PFSK-1 (cell line): ENCODE data around the gene PLSCR1.

Source experiments
- FOXP2 ChIP-seq: optimal IDR thresholded peaks from 2 replicates; pipeline ENCODE3; 2011; ENCODE audit warnings: borderline replicate concordance, control low read depth, inconsistent platforms; ENCODE audit not compliant: insufficient read depth; ENCODE audit errors: extremely low read length, extremely low read depth
- POLR2AphosphoS5 ChIP-seq: IDR thresholded peaks from 2 replicates; pipeline ENCODE4 v1.6.1; 2012; ENCODE audit warnings: low read depth, mild to moderate bottlenecking, control low read depth, low read length, moderate library complexity
- SIN3A ChIP-seq: IDR thresholded peaks from 2 replicates; pipeline ENCODE4 v1.6.1; 2012; ENCODE audit warnings: mild to moderate bottlenecking, low read length, moderate library complexity, borderline replicate concordance; ENCODE audit not compliant: insufficient read depth
- TAF1 ChIP-seq: IDR thresholded peaks from 2 replicates; pipeline ENCODE4 v1.6.1; 2012; ENCODE audit warnings: low read length, control low read depth, borderline replicate concordance; ENCODE audit not compliant: insufficient read depth
- TF ChIP-seq, protein P1 (sequence below), 2 experiments: IDR thresholded peaks; 2 replicates each; pipeline versions ENCODE4 v1.6.1 to v1.8.0; 2011 to 2012; ENCODE audit warnings: low read depth in 2 of 2, low read length in 2 of 2, control low read depth in 1 of 2, inconsistent platforms in 1 of 2, mild to moderate bottlenecking in 1 of 2, moderate library complexity in 1 of 2; ENCODE audit not compliant: insufficient read depth in 1 of 2

Gene PLSCR1

DNA sequence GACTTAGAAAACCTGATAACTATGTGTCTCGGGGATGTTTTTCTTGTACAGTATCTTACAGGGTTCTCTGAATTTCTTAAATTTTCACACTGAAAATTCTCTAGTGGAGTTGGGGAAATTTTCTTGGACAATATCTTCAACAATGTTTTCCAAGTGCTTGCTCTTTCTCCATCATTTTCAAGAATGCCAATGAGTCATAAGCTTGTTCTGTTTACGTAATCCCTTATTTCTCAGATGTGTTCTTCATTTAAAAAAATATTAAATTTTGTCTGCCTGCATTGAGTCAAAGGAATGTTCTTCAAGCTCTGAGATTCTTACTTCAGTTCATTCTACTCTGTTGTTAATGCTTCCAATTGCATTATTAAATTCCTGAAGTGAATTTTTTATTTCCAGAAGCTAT, 53.1 kb downstream of the PLSCR1 start:
- TF ChIP-seq TAF1, result no peak
- TF ChIP-seq FOXP2, result no peak
- TF ChIP-seq, protein P1, sequence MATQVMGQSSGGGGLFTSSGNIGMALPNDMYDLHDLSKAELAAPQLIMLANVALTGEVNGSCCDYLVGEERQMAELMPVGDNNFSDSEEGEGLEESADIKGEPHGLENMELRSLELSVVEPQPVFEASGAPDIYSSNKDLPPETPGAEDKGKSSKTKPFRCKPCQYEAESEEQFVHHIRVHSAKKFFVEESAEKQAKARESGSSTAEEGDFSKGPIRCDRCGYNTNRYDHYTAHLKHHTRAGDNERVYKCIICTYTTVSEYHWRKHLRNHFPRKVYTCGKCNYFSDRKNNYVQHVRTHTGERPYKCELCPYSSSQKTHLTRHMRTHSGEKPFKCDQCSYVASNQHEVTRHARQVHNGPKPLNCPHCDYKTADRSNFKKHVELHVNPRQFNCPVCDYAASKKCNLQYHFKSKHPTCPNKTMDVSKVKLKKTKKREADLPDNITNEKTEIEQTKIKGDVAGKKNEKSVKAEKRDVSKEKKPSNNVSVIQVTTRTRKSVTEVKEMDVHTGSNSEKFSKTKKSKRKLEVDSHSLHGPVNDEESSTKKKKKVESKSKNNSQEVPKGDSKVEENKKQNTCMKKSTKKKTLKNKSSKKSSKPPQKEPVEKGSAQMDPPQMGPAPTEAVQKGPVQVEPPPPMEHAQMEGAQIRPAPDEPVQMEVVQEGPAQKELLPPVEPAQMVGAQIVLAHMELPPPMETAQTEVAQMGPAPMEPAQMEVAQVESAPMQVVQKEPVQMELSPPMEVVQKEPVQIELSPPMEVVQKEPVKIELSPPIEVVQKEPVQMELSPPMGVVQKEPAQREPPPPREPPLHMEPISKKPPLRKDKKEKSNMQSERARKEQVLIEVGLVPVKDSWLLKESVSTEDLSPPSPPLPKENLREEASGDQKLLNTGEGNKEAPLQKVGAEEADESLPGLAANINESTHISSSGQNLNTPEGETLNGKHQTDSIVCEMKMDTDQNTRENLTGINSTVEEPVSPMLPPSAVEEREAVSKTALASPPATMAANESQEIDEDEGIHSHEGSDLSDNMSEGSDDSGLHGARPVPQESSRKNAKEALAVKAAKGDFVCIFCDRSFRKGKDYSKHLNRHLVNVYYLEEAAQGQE (IDR thresholded peaks at IDR 0.05; ENCODE audit: insufficient read depth in 1 of 2, low read depth in 2 of 2, low read length in 2 of 2), result no peak
- no peak for TF ChIP-seq SIN3A
- TF ChIP-seq POLR2AphosphoS5, result no peak

DNA sequence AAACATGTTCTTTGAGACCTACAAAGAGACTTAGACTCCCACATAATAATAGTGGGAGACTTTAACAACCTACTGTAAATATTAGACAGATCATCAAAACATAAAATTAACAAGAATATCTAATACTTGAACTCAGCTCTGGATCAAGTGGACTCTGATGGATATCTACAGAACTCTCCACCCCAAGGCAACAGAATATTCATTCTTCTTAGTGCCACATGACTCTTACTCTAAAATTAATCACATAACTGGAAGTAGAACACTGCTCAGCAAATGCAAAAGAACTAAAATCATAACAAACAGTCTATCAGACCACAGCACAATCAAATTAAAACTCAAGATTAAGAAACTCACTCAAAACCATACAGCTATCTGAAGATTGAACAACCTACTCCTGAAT, 59.1 kb downstream of the PLSCR1 start:
- no peak for TF ChIP-seq TAF1
- TF ChIP-seq, protein P1 (IDR thresholded peaks at IDR 0.05; ENCODE audit: insufficient read depth in 1 of 2, low read depth in 2 of 2, low read length in 2 of 2), result no peak
- no peak for TF ChIP-seq POLR2AphosphoS5
- no peak for TF ChIP-seq SIN3A
- TF ChIP-seq FOXP2, result no peak

DNA sequence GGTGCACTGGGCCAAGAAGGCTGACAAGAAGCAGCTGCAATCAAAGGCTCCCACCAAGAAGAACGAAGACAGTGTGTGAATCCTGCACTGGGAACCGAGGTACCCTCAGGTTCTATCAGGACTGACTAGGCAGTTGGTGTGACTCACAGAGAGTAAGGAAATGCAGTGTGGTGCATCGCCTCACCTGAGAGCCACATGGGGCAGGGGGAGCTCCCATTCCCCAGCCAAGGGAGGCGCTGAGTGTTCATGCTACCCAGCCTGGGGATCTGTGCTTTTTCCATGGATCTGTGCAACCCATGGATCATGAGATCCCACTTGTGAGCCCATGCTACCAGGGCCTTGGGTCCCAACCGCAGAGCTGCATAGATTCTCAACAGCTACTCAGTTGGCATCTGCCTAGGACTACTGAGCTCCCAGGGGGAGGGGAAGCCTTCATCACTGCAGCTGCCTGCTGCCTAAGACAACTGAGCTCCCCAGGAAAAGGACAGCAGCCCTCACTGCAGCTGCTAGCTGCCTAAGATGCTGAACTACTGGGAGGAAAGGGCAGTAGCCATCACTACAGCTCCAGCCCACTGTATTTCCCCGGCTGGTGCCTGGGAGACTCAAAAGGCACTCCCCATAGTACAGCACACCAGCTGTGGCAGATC, 68.2 kb downstream of the PLSCR1 start:
- TF ChIP-seq SIN3A, result no peak

DNA sequence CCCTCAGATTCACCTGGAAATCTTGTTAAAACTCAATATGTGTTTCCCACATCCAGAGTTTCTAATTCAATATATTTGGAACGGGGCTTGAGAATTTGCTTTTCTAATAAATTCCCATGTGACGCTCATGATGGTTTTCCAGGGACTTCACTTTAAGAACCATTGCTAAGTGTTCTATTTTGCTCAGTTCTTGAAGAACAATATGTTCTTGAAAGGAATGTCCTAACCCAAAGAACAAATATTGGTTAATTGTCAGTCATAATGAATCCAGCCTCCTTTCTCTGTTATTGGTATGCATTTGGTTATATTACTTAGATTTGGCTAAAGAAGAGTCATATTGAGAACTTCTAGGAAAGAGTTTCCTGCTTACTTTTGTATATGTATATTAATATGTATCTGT, 70.7 kb downstream of the PLSCR1 start:
- TF ChIP-seq POLR2AphosphoS5, result no peak
- TF ChIP-seq SIN3A, result no peak
- no peak for TF ChIP-seq FOXP2
- no peak for TF ChIP-seq TAF1
- TF ChIP-seq, protein P1 (IDR thresholded peaks at IDR 0.05; ENCODE audit: insufficient read depth in 1 of 2, low read depth in 2 of 2, low read length in 2 of 2), result no peak

DNA sequence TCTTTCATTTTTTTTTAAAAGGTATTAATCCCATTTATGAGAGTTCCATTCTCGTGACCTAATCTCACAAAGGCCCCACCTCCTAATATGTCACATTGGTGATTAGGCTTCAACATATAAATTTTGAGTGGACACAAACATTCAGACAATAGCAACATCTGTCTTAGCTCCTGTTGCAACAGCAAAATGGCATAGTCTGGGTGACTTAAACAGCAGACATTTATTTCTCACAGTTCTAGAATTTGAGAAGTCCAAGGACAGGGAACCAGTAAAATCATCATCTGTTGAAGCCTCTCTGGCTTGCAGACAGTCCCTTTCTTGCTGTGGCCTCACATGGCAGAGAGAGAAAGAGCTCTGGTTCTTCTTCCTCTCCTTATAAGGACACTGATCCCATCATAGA, 71.8 kb downstream of the PLSCR1 start:
- no peak for TF ChIP-seq TAF1
- no peak for TF ChIP-seq POLR2AphosphoS5
- no peak for TF ChIP-seq FOXP2
- TF ChIP-seq SIN3A, result no peak
- TF ChIP-seq, protein P1 (IDR thresholded peaks at IDR 0.05; ENCODE audit: insufficient read depth in 1 of 2, low read depth in 2 of 2, low read length in 2 of 2), result no peak

DNA sequence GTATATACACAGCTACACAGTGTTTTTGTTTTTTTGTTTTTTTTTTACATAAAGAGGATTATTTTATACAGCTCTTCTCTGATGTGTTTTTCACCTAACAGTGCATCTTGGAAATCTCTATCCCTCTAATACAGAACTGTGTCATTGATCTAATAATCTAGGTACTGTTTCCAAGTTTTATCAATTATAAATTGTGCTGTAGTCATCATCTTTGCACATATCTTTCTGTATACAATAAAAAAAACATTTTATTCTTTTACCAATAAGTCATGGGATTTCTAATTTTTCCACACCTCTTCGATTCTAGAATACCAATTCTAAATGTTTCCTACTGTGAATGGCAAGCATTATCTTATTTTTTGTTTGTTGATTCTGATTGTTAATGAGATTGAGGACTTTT, 73.4 kb downstream of the PLSCR1 start:
- TF ChIP-seq SIN3A (no peak), TAF1 (no peak), FOXP2 (no peak), POLR2AphosphoS5 (no peak)
- TF ChIP-seq, protein P1 (IDR thresholded peaks at IDR 0.05; ENCODE audit: insufficient read depth in 1 of 2, low read depth in 2 of 2, low read length in 2 of 2), result no peak
